Neural progenitor cell (in vitro differentiated cells): ENCODE measurements around the gene CPT1A. TPM values are rescaled to one million over a fixed set of nuclear protein-coding genes. Genes with fewer than 3 reads are reported as not detected.

Experiments used
- DNase-seq: peaks from one replicate; pipeline ENCODE4 v3.0.0-alpha.2; 2016; ENCODE audit warnings: low spot score
- H2AFZ ChIP-seq: fragments of 200-600 bp; sonication (generic); replicated peaks from 2 replicates; pipeline ENCODE4 v1.6.1; 2016; ENCODE audit warnings: antibody characterized with exemption
- H3F3A ChIP-seq: fragments of 200-600 bp; sonication (generic); 2 replicates; pipeline ENCODE4 v1.6.1; 2016; ENCODE audit warnings: antibody characterized with exemption, low read depth
- H3K27ac ChIP-seq: fragments of 200-600 bp; sonication (generic); 2 replicates; pipeline ENCODE4 v1.5.1; 2016; ENCODE audit warnings: mild to moderate bottlenecking
- H3K27me3 ChIP-seq: fragments of 200-600 bp; sonication (generic); 2 replicates; pipeline ENCODE4 v1.6.1; 2016; ENCODE audit warnings: mild to moderate bottlenecking, moderate library complexity
- H3K36me3 ChIP-seq: fragments of 200-600 bp; sonication (generic); 2 replicates; pipeline ENCODE4 v1.5.1; 2016
- H3K4me1 ChIP-seq: fragments of 200-600 bp; sonication (generic); 2 replicates; pipeline ENCODE4 v1.6.1; 2016; ENCODE audit warnings: mixed run types
- H3K4me2 ChIP-seq: fragments of 200-600 bp; sonication (generic); 2 replicates; pipeline ENCODE4 v1.6.1; 2016
- H3K4me3 ChIP-seq: fragments of 200-600 bp; sonication (generic); 2 replicates; pipeline ENCODE4 v1.5.1; 2016
- H3K79me2 ChIP-seq: fragments of 200-600 bp; sonication (generic); 2 replicates; pipeline ENCODE4 v1.6.1; 2016; ENCODE audit warnings: low read depth
- H3K9ac ChIP-seq: fragments of 200-600 bp; sonication (generic); 2 replicates; pipeline ENCODE4 v1.6.1; 2016
- H3K9me3 ChIP-seq: fragments of 200-600 bp; sonication (generic); 2 replicates; pipeline ENCODE4 v1.5.1; 2016; ENCODE audit warnings: low read depth
- H4K20me1 ChIP-seq: fragments of 200-600 bp; sonication (generic); 2 replicates; pipeline ENCODE4 v1.6.1; 2016; ENCODE audit warnings: low read depth
- H3K27ac Mint-ChIP-seq: 3 replicates; pipeline ENCODE4 v1.8.0; 2021; ENCODE audit warnings: mixed read lengths
- H3K27me3 Mint-ChIP-seq: 2 replicates; pipeline ENCODE4 v1.8.0; 2022; ENCODE audit warnings: low read depth, mild to moderate bottlenecking, inconsistent platforms, moderate library complexity, mixed read lengths; ENCODE audit not compliant: insufficient read depth
- H3K36me3 Mint-ChIP-seq: 3 replicates; pipeline ENCODE4 v1.8.0; 2021; ENCODE audit warnings: mixed read lengths
- H3K4me1 Mint-ChIP-seq: 3 replicates; pipeline ENCODE4 v1.8.0; 2021; ENCODE audit warnings: mixed read lengths
- H3K4me3 Mint-ChIP-seq: 3 replicates; pipeline ENCODE4 v1.8.0; 2021; ENCODE audit warnings: mild to moderate bottlenecking, moderate library complexity, mixed read lengths
- H3K9me3 Mint-ChIP-seq: 3 replicates; pipeline ENCODE4 v1.8.0; 2020; ENCODE audit warnings: mixed read lengths
- EZH2 ChIP-seq: fragments of 200-600 bp; sonication (generic); IDR thresholded peaks from 2 replicates; pipeline ENCODE4 v1.6.1; 2017; ENCODE audit warnings: antibody characterized with exemption, mild to moderate bottlenecking, moderate library complexity
- EZH2phosphoT487 ChIP-seq: fragments of 200-600 bp; sonication (generic); IDR thresholded peaks from 2 replicates; pipeline ENCODE4 v1.6.1; 2017; ENCODE audit warnings: antibody characterized with exemption
- total RNA-seq: library from RNA; depleted of rRNA; stranded (reverse); fragments of >200 nt; gene quantifications from 2 replicates; pipeline ENCODE4 v1.2.3, GENCODE V29; 2015; ENCODE audit warnings: low replicate concordance
- TF ChIP-seq, protein P1 (sequence below): fragments of 200-600 bp; sonication (generic); IDR thresholded peaks from 2 replicates; pipeline ENCODE4 v1.5.1; 2017; ENCODE audit warnings: antibody characterized with exemption, mild to moderate bottlenecking

Gene CPT1A
- total RNA-seq, 1 donor from 2014 or later = 0.64 TPM

DNA sequence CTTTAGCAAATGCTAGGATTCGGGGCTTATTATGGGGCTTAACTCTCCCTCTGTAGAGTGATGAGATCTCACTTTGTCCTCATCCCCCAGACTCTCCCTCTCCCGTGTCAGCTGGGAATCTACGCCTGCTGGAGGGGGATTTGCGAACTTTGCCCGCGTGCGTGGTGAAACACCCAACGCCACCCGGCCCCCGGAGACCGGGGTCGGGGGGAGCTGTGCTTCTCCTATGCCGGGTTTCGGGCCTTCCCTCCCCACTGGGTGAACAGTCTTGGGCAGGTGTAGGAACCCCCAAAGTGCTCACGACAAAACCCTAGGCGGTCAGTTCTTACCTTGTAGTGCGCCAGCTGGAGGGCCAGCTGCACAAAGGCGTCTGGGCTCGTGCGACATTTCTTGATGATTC is 68.8 kb downstream of the CPT1A start:
- TF ChIP-seq EZH2phosphoT487 (no peak), EZH2 (no peak)
- TF ChIP-seq, protein P1, sequence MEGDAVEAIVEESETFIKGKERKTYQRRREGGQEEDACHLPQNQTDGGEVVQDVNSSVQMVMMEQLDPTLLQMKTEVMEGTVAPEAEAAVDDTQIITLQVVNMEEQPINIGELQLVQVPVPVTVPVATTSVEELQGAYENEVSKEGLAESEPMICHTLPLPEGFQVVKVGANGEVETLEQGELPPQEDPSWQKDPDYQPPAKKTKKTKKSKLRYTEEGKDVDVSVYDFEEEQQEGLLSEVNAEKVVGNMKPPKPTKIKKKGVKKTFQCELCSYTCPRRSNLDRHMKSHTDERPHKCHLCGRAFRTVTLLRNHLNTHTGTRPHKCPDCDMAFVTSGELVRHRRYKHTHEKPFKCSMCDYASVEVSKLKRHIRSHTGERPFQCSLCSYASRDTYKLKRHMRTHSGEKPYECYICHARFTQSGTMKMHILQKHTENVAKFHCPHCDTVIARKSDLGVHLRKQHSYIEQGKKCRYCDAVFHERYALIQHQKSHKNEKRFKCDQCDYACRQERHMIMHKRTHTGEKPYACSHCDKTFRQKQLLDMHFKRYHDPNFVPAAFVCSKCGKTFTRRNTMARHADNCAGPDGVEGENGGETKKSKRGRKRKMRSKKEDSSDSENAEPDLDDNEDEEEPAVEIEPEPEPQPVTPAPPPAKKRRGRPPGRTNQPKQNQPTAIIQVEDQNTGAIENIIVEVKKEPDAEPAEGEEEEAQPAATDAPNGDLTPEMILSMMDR = no peak
- Histone ChIP-seq H3K36me3 (no peaks in the 10 kb centered on the region), H3K9me3 (no peaks in the 10 kb centered on the region), H3K4me3 (no peak overlapping the region), H3K4me1 (no peaks in the 10 kb centered on the region), H3K4me2 (no peak overlapping the region), H2AFZ (no peak overlapping the region), H3F3A (no peaks in the 10 kb centered on the region), H3K27me3 (no peaks in the 10 kb centered on the region), H3K79me2 (no peaks in the 10 kb centered on the region), H3K27ac (no peak overlapping the region), H4K20me1 (no peaks in the 10 kb centered on the region), H3K9ac (no peak overlapping the region)
- peaks cover 10% of the 10 kb centered on the region for H3K4me1 Mint-ChIP-seq
- H3K27me3 Mint-ChIP-seq = peaks cover 8% of the 10 kb centered on the region
- no peak overlapping the region for H3K4me3 Mint-ChIP-seq
- no peak for DNase-seq
- no peaks in the 10 kb centered on the region for H3K36me3 Mint-ChIP-seq
- H3K27ac Mint-ChIP-seq = no peak overlapping the region
- no peaks in the 10 kb centered on the region for H3K9me3 Mint-ChIP-seq

DNA sequence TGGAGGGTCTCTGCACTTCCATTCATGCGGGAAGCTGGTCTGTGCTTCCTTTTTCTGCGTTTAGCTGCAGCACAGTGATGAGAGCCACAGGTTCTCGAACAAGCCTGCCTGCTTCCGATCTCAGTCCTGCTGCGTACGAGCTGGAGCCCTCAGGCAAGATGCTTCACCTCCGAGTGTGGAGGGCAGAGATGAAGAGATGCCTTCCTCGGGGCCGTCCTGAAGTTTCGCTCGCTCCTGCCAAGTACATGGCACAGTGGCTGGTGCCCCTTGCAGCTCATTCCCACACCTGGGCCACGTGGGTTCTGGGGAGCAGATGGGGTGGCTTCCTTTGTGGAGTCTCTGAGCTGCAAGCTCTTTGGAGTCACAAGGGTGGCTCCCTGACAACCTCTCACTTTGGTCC is 70.9 kb downstream of the CPT1A start:
- no peak overlapping the region for H3K9ac ChIP-seq

DNA sequence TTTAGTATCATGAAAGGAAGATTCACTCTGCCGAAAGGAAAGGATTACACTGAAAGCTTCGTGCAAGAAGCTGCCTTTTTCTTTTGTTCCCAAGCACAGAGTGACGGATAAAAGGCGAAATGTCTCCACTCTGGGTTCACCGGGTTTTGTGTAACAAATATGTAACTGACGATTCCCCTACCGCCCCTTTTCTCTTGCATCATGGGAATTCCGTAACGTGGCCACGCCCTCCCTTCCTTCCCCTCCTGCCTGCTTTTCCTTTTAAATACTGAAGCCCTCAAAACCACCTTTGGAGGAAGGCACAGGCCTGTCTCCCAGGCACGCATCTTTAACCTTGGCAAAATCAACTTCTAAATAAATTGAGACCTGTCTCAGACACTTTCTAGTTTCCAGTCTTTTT is 74.0 kb downstream of the CPT1A start:
- Histone ChIP-seq H2AFZ (no peak overlapping the region), H3K36me3 (no peaks in the 10 kb centered on the region), H3K9me3 (no peaks in the 10 kb centered on the region), H3K79me2 (no peaks in the 10 kb centered on the region), H3K4me1 (peaks cover 3% of the 10 kb centered on the region), H4K20me1 (no peaks in the 10 kb centered on the region), H3K4me2 (no peak overlapping the region), H3K9ac (no peak overlapping the region), H3K4me3 (no peak overlapping the region), H3K27ac (no peak overlapping the region), H3F3A (no peaks in the 10 kb centered on the region), H3K27me3 (no peaks in the 10 kb centered on the region)
- TF ChIP-seq, protein P1 = no peak
- no peak for TF ChIP-seq EZH2phosphoT487
- TF ChIP-seq EZH2 = no peak
- Mint-ChIP-seq H3K27me3 (peaks cover 8% of the 10 kb centered on the region), H3K36me3 (no peaks in the 10 kb centered on the region), H3K4me1 (peaks cover 19% of the 10 kb centered on the region), H3K9me3 (no peaks in the 10 kb centered on the region), H3K27ac (no peak overlapping the region), H3K4me3 (no peak overlapping the region)
- DNase-seq = no peak

More for the DNA sequence above, 70.9 kb downstream of the CPT1A start:
- Histone ChIP-seq H2AFZ (no peak overlapping the region), H3K27me3 (no peaks in the 10 kb centered on the region), H3K36me3 (no peaks in the 10 kb centered on the region), H3K4me3 (no peak overlapping the region), H3K4me2 (no peak overlapping the region), H3K9me3 (no peaks in the 10 kb centered on the region), H3K79me2 (no peaks in the 10 kb centered on the region), H4K20me1 (no peaks in the 10 kb centered on the region), H3F3A (no peaks in the 10 kb centered on the region), H3K27ac (no peak overlapping the region), H3K4me1 (no peaks in the 10 kb centered on the region)
- Mint-ChIP-seq H3K36me3 (no peaks in the 10 kb centered on the region), H3K27me3 (peaks cover 8% of the 10 kb centered on the region), H3K9me3 (no peaks in the 10 kb centered on the region), H3K27ac (peak overlapping the region; percentile 38), H3K4me3 (no peak overlapping the region), H3K4me1 (peaks cover 7% of the 10 kb centered on the region)
- no peak for DNase-seq
- TF ChIP-seq, protein P1 = no peak
- TF ChIP-seq EZH2 = no peak
- TF ChIP-seq EZH2phosphoT487 = no peak
